Psoas muscle (tissue), 8 donors: ENCODE measurements around the gene GIMAP4. TPM values are rescaled to one million over a fixed set of nuclear protein-coding genes. Genes with fewer than 3 reads are reported as not detected.

Source experiments
- ATAC-seq, 4 donors: fragments of 200-7000 bp; cut with Tn5 transposase; one replicate each; pipeline ENCODE4 v1.9.1; 2020; ENCODE audit warnings: moderate library complexity in 3 of 4, mild to moderate bottlenecking in 2 of 4
- DNase-seq, 2 donors: peaks; one replicate each; pipeline ENCODE4 v3.0.0-alpha.2; 2020
- H3K27ac ChIP-seq: fragments of 200-600 bp; one replicate; pipeline ENCODE4 v1.8.0; 2022
- H3K27me3 ChIP-seq, 3 donors: fragments of 200-600 bp in 1 of 3; one replicate each; pipeline versions ENCODE4 v1.6.1 to v1.8.0; 2013 to 2022; ENCODE audit warnings: low read length in 2 of 3, mild to moderate bottlenecking in 2 of 3, moderate library complexity in 1 of 3; ENCODE audit not compliant: insufficient read depth in 3 of 3
- H3K36me3 ChIP-seq, 2 donors: fragments of 200-600 bp in 1 of 2; one replicate each; pipeline versions ENCODE4 v1.6.1 to v1.8.0; 2013 to 2022; ENCODE audit warnings: low read depth in 1 of 2, mild to moderate bottlenecking in 1 of 2, moderate library complexity in 1 of 2; ENCODE audit not compliant: insufficient read depth in 1 of 2
- H3K4me1 ChIP-seq: fragments of 200-600 bp; one replicate; pipeline ENCODE4 v1.8.0; 2022
- H3K4me3 ChIP-seq: fragments of 200-600 bp; one replicate; pipeline ENCODE4 v1.8.0; 2022; ENCODE audit warnings: mild to moderate bottlenecking
- H3K9me3 ChIP-seq: fragments of 200-600 bp; one replicate; pipeline ENCODE4 v1.8.0; 2022
- WGBS, 3 donors: extraction: QIAGEN DNeasy Blood & Tissue Kit; methylation state at CpG; one replicate each; pipeline versions ENCODE4 v1.1.6 to v1.1.7; 2013; 5-methylcytosine and 5-hydroxymethylcytosine counted together
- intact Hi-C, 2 donors: fragments of 100-400 bp; cut with DNase I; formaldehyde crosslinking; loops; one replicate each; pipeline versions ENCODE4 v1.11.0 to v1.14.2; 2022
- polyA plus RNA-seq, 3 donors: library from polyadenylated mRNA; stranded (reverse); fragments of 200-250 nt; gene quantifications; one replicate each; pipeline ENCODE4 v1.2.3, GENCODE V29; 2013
- total RNA-seq, 4 donors: library from RNA; stranded (reverse); fragmentation: NEBNext Ultra II Directional in 2 of 4; extraction: Animal tissue kit (Norgen Biotek cat#: 25700) in 2 of 4; gene quantifications; one replicate each; pipeline versions ENCODE4 v1.2.1 to v1.2.4, GENCODE V29; 2021 to 2023
- TF ChIP-seq, protein P1 (sequence below): fragments of 200-600 bp; IDR thresholded peaks from one replicate; pipeline ENCODE4 v1.8.0; 2022; ENCODE audit warnings: antibody characterized with exemption
- donor health status: healthy with polysubstance abuse.
- donor health status: DM: no; HTN: no; CAD: no; lungs with moderate emphysema.
- donor health status: Bipolar disorder and iron deficiency.
- donor health status: healthy.
- donor health status: DM: yes; HTN: yes; CAD: no.
- donor health status: DM: no; HTN: no; CAD: no.
- donor health status: DM: no; HTN: no; CAD: no.
- donor health status: DM: yes; HTN: yes; CAD: no.

GIMAP4 gene
- total and polyA plus RNA-seq, 7 donors: 13.6 to 36.4 (median 15.0) TPM

DNA sequence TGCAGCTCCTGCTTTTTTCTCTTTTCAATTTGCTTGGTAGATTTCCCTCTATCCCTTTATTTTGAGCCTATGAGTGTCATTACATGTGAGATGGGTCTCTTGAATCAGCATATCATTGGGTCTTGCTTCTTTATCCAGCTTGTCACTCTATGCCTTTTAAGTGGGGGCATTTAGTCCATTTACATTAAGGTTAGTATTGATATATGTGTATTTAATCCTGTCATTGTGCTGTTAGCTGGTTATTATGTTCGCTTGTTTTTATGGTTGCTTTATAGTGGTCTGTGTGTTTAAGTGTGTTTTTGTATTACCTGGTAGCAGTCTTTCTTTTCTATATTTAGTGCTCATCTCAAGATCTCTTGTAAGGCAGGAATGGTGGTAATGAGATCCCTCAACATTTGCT, 35.5 kb upstream of the GIMAP4 start:
- WGBS, 3 donors: 69 to 87% (median 82%) methylated on average over 1 of the region's 1 CpG

DNA sequence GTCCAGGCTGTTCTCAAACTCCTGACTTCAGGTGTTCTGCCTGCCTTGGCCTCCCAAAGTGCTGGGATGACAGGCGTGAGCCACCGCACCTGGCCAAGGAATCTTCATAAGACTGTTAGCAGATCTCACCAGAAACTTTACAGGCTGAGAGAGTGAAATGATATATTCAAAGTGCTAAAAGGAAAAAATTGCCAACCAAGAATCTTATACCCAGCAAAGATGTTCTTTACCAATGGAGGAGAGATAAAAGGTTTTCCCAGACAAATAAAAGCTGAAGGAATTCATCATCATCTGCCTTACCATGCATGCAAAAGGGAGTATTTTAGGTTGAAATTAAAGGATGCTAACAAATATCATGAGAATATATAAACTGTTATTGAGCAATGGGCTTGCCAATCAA, 28.9 kb upstream of the GIMAP4 start:
- intact Hi-C loops: no loop called here
- 94 to 96% (median 96%) methylated on average over 2 of the region's 2 CpGs for WGBS, 3 donors
- H3K27me3 ChIP-seq: no peaks in the 10 kb centered on the region
- H3K36me3 ChIP-seq: no peaks in the 10 kb centered on the region
- no peaks in the 10 kb centered on the region for H3K4me1 ChIP-seq
- ATAC-seq (no peak), DNase-seq (no peak)
- peaks cover 6% of the 10 kb centered on the region for H3K9me3 ChIP-seq
- no peak overlapping the region for H3K27ac ChIP-seq
- TF ChIP-seq, protein P1, sequence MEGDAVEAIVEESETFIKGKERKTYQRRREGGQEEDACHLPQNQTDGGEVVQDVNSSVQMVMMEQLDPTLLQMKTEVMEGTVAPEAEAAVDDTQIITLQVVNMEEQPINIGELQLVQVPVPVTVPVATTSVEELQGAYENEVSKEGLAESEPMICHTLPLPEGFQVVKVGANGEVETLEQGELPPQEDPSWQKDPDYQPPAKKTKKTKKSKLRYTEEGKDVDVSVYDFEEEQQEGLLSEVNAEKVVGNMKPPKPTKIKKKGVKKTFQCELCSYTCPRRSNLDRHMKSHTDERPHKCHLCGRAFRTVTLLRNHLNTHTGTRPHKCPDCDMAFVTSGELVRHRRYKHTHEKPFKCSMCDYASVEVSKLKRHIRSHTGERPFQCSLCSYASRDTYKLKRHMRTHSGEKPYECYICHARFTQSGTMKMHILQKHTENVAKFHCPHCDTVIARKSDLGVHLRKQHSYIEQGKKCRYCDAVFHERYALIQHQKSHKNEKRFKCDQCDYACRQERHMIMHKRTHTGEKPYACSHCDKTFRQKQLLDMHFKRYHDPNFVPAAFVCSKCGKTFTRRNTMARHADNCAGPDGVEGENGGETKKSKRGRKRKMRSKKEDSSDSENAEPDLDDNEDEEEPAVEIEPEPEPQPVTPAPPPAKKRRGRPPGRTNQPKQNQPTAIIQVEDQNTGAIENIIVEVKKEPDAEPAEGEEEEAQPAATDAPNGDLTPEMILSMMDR: no peak
- H3K4me3 ChIP-seq: no peak overlapping the region

More for the DNA sequence above, 35.5 kb upstream of the GIMAP4 start:
- Histone ChIP-seq H3K36me3 (no peaks in the 10 kb centered on the region), H3K27me3 (no peaks in the 10 kb centered on the region), H3K4me1 (no peaks in the 10 kb centered on the region), H3K27ac (no peak overlapping the region), H3K9me3 (peaks cover 19% of the 10 kb centered on the region), H3K4me3 (no peak overlapping the region)
- intact Hi-C loops: no loop called here
- no peak for DNase-seq
- TF ChIP-seq, protein P1: no peak
- no peak for ATAC-seq

DNA sequence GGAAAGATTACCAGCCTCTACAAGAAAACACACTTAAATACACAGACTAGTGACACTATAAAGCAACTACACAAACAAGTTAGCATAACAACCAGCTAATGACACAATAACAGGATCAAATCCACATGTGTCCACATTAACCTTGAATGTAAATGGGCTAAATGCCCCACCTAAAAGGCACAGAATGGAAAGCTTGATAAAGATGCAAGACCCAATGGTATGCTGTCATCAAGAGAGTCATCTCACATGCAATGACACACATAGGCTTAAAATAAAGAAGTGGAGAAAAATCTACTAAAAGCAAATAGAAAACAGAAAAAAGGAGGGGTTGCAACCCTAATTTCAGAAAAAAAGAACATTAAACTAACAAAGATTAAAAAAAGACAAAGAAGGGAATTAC, 14.0 kb upstream of the GIMAP4 start:
- DNase-seq (no peak), ATAC-seq (no peak)
- Histone ChIP-seq H3K9me3 (peaks cover 6% of the 10 kb centered on the region), H3K27ac (no peak overlapping the region), H3K27me3 (no peaks in the 10 kb centered on the region), H3K4me1 (no peaks in the 10 kb centered on the region), H3K4me3 (no peak overlapping the region), H3K36me3 (no peaks in the 10 kb centered on the region)
- intact Hi-C loops: no loop called here
- TF ChIP-seq, protein P1: no peak

DNA sequence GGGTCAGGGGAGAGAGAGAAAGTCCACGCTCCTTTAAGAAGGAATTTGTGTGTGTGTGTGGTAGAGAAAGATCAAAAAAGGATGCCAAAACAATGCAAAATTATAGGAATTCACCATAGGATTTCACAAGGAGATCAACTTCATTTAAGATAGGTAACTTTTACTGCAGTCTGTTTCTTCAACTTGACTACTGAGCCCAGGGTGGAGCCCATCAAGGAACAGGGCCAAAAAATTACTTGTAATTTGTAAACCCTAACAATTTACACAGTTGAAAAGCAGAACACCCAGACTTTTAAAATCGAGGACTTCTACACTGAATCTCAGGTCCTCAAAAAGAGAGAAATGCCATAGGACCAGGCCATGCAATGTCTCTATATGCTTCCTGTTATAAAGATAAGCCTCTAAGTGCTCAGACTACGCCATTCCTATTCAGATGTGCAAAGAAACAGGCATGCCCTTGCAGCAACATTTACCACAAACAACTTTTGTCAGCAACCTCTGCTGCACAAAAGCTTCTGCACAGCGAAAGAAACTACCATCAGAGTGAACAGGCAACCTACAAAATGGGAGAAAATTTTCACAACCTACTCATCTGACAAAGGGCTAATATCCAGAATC, 10.6 kb upstream of the GIMAP4 start:
- no peak for ATAC-seq
- 37 to 45% (median 43%) methylated on average over 4 of the region's 4 CpGs for WGBS, 3 donors
- no peaks in the 10 kb centered on the region for H3K27me3 ChIP-seq

More for the DNA sequence above, 10.6 kb upstream of the GIMAP4 start:
- TF ChIP-seq, protein P1: no peak
- DNase-seq: no peak
- intact Hi-C loops: no loop called here
- peaks cover 2% of the 10 kb centered on the region for H3K9me3 ChIP-seq
- no peak overlapping the region for H3K4me3 ChIP-seq
- no peaks in the 10 kb centered on the region for H3K4me1 ChIP-seq
- no peak overlapping the region for H3K27ac ChIP-seq
- no peaks in the 10 kb centered on the region for H3K36me3 ChIP-seq
